Loucy (cell line): ENCODE results near the gene CAMK1.

Experiments used
- H2AFZ ChIP-seq: fragments of 200-600 bp; sonication (generic); 2 replicates; pipeline ENCODE4 v1.6.0; 2016; ENCODE audit warnings: antibody characterized with exemption, mild to moderate bottlenecking, low read length, moderate library complexity
- H3F3A ChIP-seq: fragments of 200-600 bp; 2 replicates; pipeline ENCODE4 v1.6.0; 2016; ENCODE audit warnings: antibody characterized with exemption, low read depth, mild to moderate bottlenecking
- H3K27me3 ChIP-seq: fragments of 200-600 bp; sonication (generic); 2 replicates; pipeline ENCODE4 v1.6.1; 2014; ENCODE audit warnings: low read length, mild to moderate bottlenecking; ENCODE audit not compliant: insufficient read depth, poor library complexity, severe bottlenecking
- H3K36me3 ChIP-seq: fragments of 200-600 bp; sonication (generic); 2 replicates; pipeline ENCODE4 v1.6.1; 2016; ENCODE audit warnings: low read length; ENCODE audit not compliant: insufficient read depth
- H3K4me1 ChIP-seq: fragments of 200-600 bp; sonication (generic); 2 replicates; pipeline ENCODE4 v1.5.1; 2014; ENCODE audit warnings: low read length, mild to moderate bottlenecking; ENCODE audit not compliant: insufficient read depth, poor library complexity, severe bottlenecking
- H3K4me2 ChIP-seq: fragments of 200-600 bp; sonication (generic); 2 replicates; pipeline ENCODE4 v1.6.0; 2014; ENCODE audit warnings: antibody characterized with exemption, low read length, low read depth, mild to moderate bottlenecking; ENCODE audit not compliant: poor library complexity, severe bottlenecking
- H3K4me3 ChIP-seq: fragments of 200-600 bp; sonication (generic); 2 replicates; pipeline ENCODE4 v1.5.1; 2014; ENCODE audit warnings: low read length, mild to moderate bottlenecking, mixed read lengths; ENCODE audit not compliant: poor library complexity, severe bottlenecking
- H3K79me2 ChIP-seq: fragments of 200-600 bp; sonication (generic); 2 replicates; pipeline ENCODE4 v1.6.1; 2014; ENCODE audit warnings: low read length; ENCODE audit not compliant: insufficient read depth
- H3K9ac ChIP-seq: fragments of 200-600 bp; sonication (generic); 2 replicates; pipeline ENCODE4 v1.6.0; 2014; ENCODE audit warnings: mild to moderate bottlenecking, low read depth, low read length, moderate library complexity; ENCODE audit not compliant: poor library complexity, severe bottlenecking
- H3K9me2 ChIP-seq: fragments of 200-600 bp; sonication (generic); replicated peaks from 2 replicates; pipeline ENCODE4 v1.6.1; 2016; ENCODE audit warnings: low read depth, low read length, mixed read lengths
- H3K9me3 ChIP-seq: fragments of 200-600 bp; sonication (generic); 2 replicates; pipeline ENCODE4 v1.6.1; 2014; ENCODE audit warnings: mild to moderate bottlenecking, antibody characterized with exemption, low read length, low read depth; ENCODE audit not compliant: insufficient read depth
- H4K20me1 ChIP-seq: fragments of 200-600 bp; sonication (generic); 2 replicates; pipeline ENCODE4 v1.6.0; 2014; ENCODE audit warnings: antibody characterized with exemption, low read length, mild to moderate bottlenecking; ENCODE audit not compliant: insufficient read depth, poor library complexity, severe bottlenecking
- EZH2phosphoT487 ChIP-seq: fragments of 200-600 bp; IDR thresholded peaks from 2 replicates; pipeline ENCODE4 v1.6.1; 2018; ENCODE audit warnings: antibody characterized with exemption, mild to moderate bottlenecking, moderate library complexity, borderline replicate concordance
- TF ChIP-seq, protein P1 (sequence below): fragments of 200-600 bp; sonication (generic); conservative IDR thresholded peaks from 2 replicates; pipeline ENCODE4 v1.5.1; 2014; ENCODE audit warnings: mild to moderate bottlenecking, antibody characterized with exemption, low read length

The CAMK1 gene

GRCh38 chr3:9761919-9762318 is 7.8 kb downstream of the CAMK1 start:
- no peaks in the 10 kb centered on the region for H3K9me2 ChIP-seq
- no peak overlapping the region for H3K4me2 ChIP-seq
- H3K9ac ChIP-seq: no peak overlapping the region
- TF ChIP-seq EZH2phosphoT487: no peak
- TF ChIP-seq, protein P1, sequence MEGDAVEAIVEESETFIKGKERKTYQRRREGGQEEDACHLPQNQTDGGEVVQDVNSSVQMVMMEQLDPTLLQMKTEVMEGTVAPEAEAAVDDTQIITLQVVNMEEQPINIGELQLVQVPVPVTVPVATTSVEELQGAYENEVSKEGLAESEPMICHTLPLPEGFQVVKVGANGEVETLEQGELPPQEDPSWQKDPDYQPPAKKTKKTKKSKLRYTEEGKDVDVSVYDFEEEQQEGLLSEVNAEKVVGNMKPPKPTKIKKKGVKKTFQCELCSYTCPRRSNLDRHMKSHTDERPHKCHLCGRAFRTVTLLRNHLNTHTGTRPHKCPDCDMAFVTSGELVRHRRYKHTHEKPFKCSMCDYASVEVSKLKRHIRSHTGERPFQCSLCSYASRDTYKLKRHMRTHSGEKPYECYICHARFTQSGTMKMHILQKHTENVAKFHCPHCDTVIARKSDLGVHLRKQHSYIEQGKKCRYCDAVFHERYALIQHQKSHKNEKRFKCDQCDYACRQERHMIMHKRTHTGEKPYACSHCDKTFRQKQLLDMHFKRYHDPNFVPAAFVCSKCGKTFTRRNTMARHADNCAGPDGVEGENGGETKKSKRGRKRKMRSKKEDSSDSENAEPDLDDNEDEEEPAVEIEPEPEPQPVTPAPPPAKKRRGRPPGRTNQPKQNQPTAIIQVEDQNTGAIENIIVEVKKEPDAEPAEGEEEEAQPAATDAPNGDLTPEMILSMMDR: no peak
- no peaks in the 10 kb centered on the region for H3K4me1 ChIP-seq
- H3K36me3 ChIP-seq: peaks cover 14% of the 10 kb centered on the region; the same call in 1 of the 2 replicates
- H3K79me2 ChIP-seq: peaks cover 3% of the 10 kb centered on the region; the same call in 1 of the 2 replicates
- no peaks in the 10 kb centered on the region for H3K9me3 ChIP-seq
- no peak overlapping the region for H2AFZ ChIP-seq
- H4K20me1 ChIP-seq: no peaks in the 10 kb centered on the region
- no peak overlapping the region for H3K4me3 ChIP-seq
- no peaks in the 10 kb centered on the region for H3K27me3 ChIP-seq
- H3F3A ChIP-seq: no peaks in the 10 kb centered on the region

DNA sequence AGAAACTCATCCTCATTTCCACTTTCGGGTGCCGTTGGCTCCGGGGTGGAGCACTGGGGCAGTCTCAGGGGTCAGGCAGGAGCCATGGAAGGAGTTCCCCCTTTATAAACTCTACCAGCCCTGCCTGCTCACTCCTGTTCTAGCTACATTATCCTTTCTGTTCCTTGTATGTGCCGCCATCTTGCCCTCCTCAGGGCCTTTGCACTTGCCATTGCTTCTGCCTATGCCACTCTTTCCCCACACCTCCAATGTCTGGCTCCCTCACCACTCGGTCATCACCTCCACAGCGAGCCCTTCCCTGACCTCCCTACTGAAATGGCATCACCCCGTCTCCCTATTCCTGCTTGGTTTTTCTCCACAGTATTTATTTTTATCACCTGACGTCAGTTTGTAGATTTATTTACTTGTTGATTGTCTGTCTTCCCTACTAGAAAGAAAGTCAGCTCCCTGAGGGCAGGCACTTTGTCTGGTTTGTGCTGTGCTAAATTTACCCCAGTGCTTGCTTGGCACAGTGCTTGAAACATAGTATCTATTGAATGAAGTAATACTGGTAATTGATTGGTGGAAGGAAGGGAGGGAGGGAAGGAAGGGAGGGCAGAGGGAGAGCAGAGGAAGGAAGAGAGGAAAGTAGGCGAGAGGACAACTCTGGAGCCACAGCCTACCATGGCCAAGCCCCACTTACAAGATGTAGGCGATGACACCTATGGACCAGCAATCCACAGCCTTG is 8.8 kb downstream of the CAMK1 start:
- H3K9ac ChIP-seq: no peak overlapping the region
- no peaks in the 10 kb centered on the region for H3K9me3 ChIP-seq
- no peaks in the 10 kb centered on the region for H3K4me1 ChIP-seq
- no peaks in the 10 kb centered on the region for H3K27me3 ChIP-seq
- peaks cover 13% of the 10 kb centered on the region; the same call in 1 of the 2 replicates for H3K79me2 ChIP-seq
- H3K4me3 ChIP-seq: no peak overlapping the region
- no peaks in the 10 kb centered on the region for H3K9me2 ChIP-seq
- TF ChIP-seq, protein P1: no peak
- no peak for TF ChIP-seq EZH2phosphoT487
- H3K36me3 ChIP-seq: peaks cover 23% of the 10 kb centered on the region; the same call in 1 of the 2 replicates
- H4K20me1 ChIP-seq: no peaks in the 10 kb centered on the region
- no peak overlapping the region for H2AFZ ChIP-seq
- no peaks in the 10 kb centered on the region for H3F3A ChIP-seq
- H3K4me2 ChIP-seq: no peak overlapping the region

DNA sequence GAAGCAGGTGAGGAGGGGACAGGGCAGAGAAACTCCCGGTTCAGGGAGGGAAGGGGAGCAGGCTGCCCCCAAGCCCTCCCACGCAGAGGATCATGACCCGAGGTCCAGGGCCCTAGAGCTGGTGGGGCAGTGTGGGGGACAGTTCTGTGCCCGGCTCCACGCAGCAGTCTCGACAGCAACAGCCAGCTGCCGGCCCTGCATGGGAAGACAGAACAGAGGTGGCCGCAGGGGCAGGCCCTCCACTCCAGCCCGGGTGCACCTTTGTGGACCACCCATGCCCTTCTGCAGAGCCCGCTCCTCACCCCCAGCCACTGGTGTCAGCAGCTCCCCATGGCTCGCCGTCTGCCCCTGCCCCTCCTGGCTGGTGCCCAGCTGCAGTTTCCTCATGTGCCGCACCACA is 12.3 kb downstream of the CAMK1 start:
- H3K4me3 ChIP-seq: no peak overlapping the region
- H3K9ac ChIP-seq: no peak overlapping the region
- no peaks in the 10 kb centered on the region for H4K20me1 ChIP-seq
- no peaks in the 10 kb centered on the region for H3K9me3 ChIP-seq
- TF ChIP-seq, protein P1: no peak
- TF ChIP-seq EZH2phosphoT487: no peak
- H3K9me2 ChIP-seq: no peaks in the 10 kb centered on the region
- H2AFZ ChIP-seq: no peak overlapping the region
- no peaks in the 10 kb centered on the region for H3K27me3 ChIP-seq
- H3K4me1 ChIP-seq: peaks cover 24% of the 10 kb centered on the region
- no peak overlapping the region for H3K4me2 ChIP-seq
- H3F3A ChIP-seq: peaks cover 4% of the 10 kb centered on the region
- peaks cover 23% of the 10 kb centered on the region; the same call in 1 of the 2 replicates for H3K36me3 ChIP-seq
- H3K79me2 ChIP-seq: peaks cover 30% of the 10 kb centered on the region
